GM21576 (cell line): ENCODE measurements around the gene PRKN.

Experiments
- ATAC-seq: cut with Tn5 transposase; IDR thresholded peaks from one replicate; pipeline ENCODE4 v1.9.1; 2021; ENCODE audit warnings: mild to moderate bottlenecking, moderate library complexity; ENCODE audit not compliant: unreplicated experiment

Gene PRKN

GRCh38 chr6:162336359-162336758 is 391.2 kb downstream of the PRKN start:
- no peak for ATAC-seq

- no peak for ATAC-seq
These were observed 395.2 kb downstream of the PRKN start for GRCh38 chr6:162332365-162332764.

DNA sequence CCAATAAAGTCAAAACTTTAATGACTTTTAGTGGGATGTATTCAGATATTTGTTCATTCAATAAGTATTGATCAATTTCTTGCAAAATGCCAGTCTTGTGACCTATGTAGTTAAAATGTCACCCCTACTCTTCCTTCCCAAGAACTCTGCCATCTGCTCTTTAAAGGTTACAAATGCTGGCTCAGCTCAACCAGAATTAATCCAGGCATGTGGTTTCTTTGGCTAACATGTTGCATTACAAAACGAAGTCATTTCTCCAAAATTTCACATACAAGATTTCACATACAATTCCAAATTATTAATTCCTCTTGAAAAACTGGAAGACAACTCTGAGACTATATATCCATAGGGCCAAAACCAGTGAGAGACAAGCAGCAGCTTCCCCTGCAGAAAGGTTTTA is 395.7 kb downstream of the PRKN start:
- no peak for ATAC-seq

GRCh38 chr6:162325826-162326225 is 401.7 kb downstream of the PRKN start:
- ATAC-seq = no peak

GRCh38 chr6:162325051-162325450 is 402.5 kb downstream of the PRKN start:
- ATAC-seq = no peak

DNA sequence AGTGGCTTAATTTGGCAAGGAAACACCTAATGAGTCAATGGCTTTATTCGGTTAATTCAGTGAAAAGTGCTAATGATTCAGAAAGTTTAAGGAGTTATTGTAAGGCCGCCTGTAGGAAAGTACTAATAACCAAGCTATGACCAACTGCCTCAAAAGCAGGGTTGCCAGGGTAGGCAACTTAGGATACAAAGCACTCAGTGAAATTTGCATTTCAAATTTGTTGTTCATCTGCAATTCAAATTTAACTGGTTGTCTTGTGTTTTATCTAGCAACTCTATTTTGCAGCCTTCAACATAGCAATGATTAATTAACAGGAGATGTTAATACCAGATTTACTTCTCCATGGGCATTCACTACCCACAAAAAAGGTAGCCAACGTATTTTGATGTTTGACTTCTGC is 412.3 kb downstream of the PRKN start:
- ATAC-seq = no peak

DNA sequence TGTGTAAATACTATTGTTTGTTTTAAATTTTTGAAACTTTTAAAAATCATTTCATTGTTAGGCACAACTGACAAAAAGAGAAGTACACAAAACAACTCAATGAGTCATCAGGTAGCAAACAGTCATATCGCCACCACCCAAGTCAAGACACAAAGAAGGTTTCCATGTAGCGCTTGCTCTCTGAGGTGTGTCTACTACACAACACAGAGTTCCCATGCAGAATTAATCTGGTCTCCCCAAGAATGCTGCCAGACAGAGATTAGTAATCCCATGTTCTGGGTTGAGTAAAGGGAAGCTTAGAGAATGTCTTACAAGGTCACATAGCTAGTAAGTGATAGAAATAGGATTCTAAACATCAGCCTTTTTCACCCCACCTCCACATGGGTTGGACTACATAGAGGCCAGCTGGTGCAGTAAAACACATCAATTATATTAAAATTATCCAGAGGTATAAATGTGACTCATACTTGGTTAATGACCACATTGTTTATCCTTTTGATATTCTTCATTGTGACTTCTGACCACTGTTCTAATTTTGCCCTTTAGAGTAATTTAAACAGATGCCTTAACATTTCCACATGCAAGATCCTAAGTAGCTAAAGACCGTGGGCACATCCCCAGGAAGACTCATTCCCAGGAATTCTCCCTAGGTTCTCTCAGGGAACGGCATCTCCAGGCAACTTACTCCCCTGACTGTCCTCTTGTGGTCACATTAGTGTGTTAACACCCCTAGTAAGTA is 413.5 kb downstream of the PRKN start:
- ATAC-seq = no peak

DNA sequence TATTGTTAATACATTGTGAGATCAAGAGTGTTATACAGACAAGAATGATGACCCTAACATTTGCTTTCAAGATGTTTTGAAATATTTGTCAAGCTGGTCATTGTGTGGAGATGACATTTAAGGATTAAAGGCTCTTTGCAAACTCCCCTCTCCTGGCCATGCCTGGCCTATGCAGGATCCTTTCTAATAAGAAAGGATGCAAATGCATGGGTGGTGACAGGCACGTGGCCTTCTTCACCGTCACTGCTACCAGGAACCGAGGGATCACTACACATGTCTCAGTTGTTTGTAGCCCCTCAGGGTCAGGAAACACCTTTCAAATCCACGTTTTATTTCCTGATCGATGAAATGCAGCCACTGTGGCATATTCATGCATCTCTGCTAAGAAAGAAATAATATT is 419.7 kb downstream of the PRKN start:
- ATAC-seq = no peak

DNA sequence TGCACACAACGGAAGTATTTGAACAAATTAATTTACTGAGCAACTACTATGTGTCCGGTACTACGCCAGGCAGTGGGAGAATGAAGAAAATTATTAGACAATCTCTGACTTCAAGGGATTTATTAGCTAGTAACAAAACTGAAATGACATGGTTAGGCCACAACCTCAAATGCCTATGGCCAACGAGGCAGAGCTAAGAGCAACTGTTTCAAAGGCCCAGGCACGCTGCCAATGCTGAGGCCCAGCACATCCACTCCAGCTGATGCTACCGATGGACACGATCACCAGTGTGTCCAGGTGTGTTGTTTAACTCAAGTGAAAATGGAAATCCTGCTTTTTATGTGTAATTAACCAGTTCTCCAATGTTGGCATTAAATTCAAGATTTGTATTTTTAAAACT is 420.9 kb downstream of the PRKN start:
- ATAC-seq = no peak

DNA sequence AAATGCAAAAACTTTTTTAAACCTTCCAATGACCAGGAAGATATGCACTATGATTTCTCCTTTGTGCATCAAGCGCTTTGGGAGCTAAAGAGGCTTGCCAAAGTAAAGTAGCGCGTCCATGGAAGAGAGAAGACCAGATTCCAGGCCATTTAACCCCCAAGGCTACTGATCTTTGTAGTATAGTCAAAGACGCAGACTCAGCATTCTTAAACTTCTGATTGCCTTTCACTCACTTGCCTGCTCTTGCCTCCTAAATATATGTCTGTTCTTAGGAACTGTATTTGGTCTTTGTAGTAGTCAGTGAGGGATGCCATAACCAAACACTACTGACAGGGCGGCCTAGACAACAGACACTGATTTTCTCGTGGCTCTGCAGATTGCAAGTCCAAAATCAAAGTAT is 426.4 kb downstream of the PRKN start:
- no peak for ATAC-seq

DNA sequence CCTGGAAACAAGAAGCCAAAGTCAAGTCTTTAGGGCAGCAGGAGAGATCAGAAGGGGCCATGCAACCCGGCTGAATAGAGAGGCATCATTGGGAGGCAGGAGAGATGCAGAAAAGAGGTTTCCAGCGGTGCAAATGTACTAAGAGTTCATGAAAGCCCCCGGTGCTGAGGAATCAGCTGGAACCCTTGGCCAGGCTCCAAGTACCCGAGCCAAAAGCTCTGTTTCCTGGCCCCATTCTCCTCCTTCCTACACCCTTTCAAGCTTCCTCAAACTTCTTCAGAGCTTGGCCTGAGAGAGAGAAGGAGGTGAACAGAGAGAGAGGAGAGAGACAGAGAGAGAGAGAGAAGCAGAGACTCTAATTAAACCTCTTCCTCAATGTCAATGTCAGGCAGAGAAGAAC is 433.5 kb downstream of the PRKN start:
- ATAC-seq = no peak

DNA sequence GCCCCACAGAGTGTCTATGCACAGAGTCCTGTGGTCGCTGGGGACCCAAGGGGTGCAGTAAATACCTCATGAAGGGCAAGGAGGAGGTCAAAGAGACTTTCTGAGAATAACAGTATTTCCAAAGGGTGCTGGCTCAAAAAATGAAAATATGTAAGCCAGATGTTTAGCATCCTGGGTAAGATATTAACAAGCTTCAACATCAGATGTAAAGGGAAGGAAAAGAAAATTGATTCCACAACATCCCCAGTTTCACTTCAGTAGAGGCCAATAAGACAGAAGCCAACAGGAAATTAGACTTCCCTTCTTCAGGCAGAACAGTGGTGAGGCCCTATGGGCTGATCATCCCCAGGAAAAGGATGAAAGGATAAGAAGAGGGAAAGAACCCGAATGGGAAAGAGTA is 434.7 kb downstream of the PRKN start:
- no peak for ATAC-seq

GRCh38 chr6:162290846-162291465 is 436.6 kb downstream of the PRKN start:
- no peak for ATAC-seq

DNA sequence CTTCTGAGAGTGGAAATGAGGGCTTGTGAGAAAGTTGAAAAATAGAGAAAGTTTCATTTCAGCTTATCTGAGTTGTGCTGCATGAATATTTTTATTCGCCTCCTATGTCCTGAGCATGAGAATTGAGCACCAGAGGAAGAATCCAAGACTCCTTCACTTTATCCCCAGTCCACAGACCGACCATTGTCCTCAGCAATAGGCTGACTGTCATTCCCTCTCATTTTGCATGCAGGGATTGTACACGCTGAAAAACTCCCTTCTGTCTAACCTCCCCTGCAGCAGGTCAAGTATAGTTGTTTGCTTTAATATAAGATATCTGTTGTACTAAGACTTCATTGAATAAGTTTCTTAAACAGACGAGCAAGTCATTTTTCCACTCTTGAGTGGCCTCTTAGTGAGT is 437.6 kb downstream of the PRKN start:
- ATAC-seq = no peak

GRCh38 chr6:162273986-162274385 is 453.6 kb downstream of the PRKN start:
- no peak for ATAC-seq

GRCh38 chr6:162271922-162272321 is 455.6 kb downstream of the PRKN start:
- ATAC-seq = no peak

DNA sequence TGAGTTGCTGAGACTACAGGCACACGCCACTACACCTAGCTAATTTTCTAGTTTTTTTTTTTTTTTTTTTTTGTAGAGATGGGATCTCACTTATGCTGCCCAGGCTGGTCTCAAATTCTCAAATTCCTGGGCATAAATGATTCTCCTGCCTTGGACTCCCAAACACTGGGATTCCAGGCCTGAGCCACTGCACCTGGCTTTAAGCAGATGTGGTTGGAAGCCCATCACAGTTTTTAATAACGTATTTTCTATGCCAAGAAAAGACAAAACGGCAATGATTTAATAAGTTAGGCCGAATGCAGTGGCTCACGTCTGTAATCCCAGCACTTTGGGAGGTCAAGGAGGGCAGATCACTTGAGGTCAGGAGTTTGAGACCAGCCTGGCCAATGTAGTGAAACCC is 456.6 kb downstream of the PRKN start:
- ATAC-seq = no peak

- no peak for ATAC-seq
These were observed 459.9 kb downstream of the PRKN start for GRCh38 chr6:162267641-162268040.

DNA sequence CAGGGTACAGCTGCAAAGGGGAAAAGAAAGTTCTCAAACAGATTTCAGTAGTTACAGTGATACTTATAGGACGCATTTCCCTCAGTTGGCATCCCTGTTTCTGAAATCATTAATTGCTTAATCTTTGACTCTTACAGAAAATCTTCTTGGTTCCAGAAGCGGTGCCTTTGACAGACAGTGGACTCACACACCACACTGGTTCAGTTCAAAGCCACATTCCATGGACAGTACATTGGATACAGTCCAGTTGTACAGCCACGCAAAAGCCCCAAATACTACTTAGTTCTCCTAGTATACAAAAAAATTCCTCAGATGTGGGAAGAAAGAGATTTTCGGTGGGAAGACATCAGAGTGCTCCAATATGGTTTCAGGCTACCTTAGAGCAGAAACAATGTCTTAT is 460.4 kb downstream of the PRKN start:
- ATAC-seq = no peak

GRCh38 chr6:162264581-162264980 is 463.0 kb downstream of the PRKN start:
- ATAC-seq = no peak

DNA sequence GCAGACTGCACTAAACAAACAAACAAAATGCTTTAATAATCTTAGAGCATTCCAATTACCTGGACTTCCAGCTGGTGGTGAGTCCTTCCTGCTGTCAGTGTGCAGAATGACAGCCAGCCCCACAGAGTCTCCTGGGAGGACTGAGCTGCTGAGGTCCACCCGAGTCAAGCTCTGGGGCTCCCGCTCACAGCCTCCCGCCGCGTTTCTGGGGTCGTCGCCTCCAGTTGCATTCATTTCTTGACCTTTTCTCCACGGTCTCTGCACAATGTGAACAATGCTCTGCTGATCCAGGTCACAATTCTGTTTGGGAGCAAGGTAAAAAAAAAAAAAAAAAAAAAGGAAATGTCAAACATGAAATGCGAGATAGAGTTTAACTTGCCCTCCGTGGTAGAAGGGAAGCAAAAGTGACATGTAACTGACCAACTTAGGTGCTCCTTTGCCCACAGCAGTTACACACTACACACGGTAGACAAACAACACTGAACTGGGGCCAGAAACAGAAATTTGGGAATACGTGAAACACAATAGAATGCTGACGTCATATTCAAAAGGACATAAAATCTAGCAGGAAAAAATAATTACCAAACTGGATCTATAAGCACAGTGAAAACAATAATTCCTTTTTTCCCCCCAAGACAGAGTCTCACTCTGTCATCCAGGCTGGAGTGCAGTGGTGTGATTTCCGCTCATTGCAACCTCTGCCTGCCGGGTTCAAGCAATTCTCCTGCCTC is 464.9 kb downstream of the PRKN start:
- no peak for ATAC-seq

DNA sequence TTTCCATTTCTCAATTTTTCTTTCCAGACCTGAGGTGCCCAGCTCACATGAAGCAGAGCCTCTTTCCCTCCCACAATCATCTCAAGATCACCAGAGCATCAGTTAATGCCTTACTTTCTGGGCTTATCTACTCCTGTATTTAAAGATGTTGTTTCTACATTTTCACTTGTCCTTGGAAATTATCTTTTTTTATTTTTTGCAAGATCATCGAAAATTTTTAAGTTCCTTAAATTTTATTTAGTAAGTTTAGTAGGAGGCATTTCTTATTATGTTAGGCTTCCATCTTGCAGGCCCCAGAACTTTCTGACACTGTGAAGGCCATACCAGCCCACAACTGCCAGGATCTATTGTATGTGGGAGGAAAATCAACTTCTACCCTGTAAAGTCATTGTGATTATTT is 466.0 kb downstream of the PRKN start:
- no peak for ATAC-seq
